ENCODE results near the gene ZNF326.

ZNF326 gene

DNA sequence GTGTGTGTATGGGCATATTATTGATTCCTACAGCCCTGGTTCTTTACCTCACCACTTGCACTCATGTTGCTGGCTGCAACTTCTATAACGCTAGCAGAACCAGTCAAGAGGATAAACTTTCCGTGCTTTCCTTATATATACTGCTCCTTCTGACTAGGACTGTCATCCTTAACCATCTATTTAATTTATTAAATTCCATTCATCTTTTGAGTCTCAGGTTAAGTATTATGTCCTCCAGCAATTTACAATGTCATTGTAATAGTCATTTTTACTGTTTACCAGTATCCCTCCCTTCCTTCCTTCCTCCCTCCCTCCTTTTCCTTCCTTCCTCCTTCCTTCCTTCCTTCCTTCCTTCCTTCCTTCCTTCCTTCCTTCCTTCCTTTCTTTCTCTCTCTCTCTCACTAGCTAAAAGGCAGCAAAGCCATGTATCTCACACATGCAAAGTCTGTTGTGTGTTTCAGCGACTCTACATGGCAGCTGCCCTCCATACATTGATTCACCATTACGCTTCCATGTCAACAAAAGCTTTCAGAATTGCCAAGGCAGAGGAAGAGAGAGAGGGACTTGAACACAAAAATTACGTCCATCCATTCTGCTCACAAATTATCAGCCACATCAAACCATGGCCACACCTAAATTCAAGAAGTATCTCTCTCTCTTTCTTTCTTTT, 73.8 kb downstream of the ZNF326 start:
- no peak overlapping the region for H3K4me3 ChIP-seq (ENCODE audit: low read depth, low read length)
- TF ChIP-seq CTCF (IDR thresholded peaks at IDR 0.05; ENCODE audit: low read depth, low read length): no peak

DNA sequence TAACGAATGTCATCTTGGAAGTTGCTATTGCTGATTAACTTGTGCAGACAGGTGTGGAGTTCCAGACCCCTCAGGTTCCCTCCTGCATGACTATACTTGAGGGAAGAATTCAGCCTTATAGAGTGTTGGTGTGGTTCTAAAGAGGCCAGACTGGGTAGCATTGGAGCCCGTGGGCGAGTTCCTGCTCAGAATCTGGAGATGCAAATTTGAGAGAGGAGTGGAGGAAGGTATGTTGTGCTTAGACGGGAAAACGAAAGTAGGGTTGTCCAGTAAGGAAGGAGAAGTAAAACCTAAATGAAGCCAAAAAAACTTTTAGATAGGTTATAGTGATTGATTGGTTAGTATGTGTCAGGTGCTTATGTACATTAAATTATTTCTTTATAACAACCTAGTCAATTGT, 79.2 kb downstream of the ZNF326 start:
- no peak overlapping the region for H3K4me3 ChIP-seq (ENCODE audit: low read depth, low read length)
- no peak for TF ChIP-seq CTCF (IDR thresholded peaks at IDR 0.05; ENCODE audit: low read depth, low read length)

GRCh38 chr1:90074566-90074965, 79.7 kb downstream of the ZNF326 start:
- no peak overlapping the region for H3K4me3 ChIP-seq (ENCODE audit: low read depth, low read length)
- TF ChIP-seq CTCF (IDR thresholded peaks at IDR 0.05; ENCODE audit: low read depth, low read length): no peak

DNA sequence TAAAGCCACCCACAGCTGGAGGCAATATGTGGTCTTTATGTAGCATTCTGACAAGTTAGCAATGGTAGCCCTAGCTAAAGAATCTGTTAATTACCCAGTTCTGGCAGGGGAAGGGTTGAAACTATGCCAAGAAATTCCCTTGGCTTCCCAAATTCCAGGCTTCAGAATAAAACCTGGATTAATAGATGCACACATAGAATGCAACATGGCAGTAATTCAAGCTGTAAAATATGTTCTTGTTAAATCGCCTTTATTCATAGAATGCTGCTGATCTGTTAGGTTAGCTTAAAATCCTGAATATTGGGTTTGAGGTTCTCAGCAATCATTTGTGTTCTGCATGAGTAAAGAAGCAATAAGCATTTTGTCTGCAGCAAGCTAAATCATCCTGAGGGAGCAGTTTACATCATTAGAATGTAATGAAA, 80.1 kb downstream of the ZNF326 start:
- H3K4me3 ChIP-seq (ENCODE audit: low read depth, low read length): no peak overlapping the region
- TF ChIP-seq CTCF (IDR thresholded peaks at IDR 0.05; ENCODE audit: low read depth, low read length): no peak

- no peak for TF ChIP-seq CTCF (IDR thresholded peaks at IDR 0.05; ENCODE audit: low read depth, low read length)
- H3K4me3 ChIP-seq (ENCODE audit: low read depth, low read length): no peak overlapping the region
Observed at GRCh38 chr1:90083995-90084394, 89.1 kb downstream of the ZNF326 start.

Measured in WI38 (cell line).